Stimulated activated CD8-positive, alpha-beta memory T cell treated with anti-CD3 and anti-CD28 coated beads, Interleukin-7, amount 100 ng/mL, for 24 hours (primary cell): Measurements from ENCODE around the gene REXO1.

ENCODE experiments used
- DNase-seq: peaks from one replicate; pipeline ENCODE4 v3.0.0-alpha.2; 2020; ENCODE audit warnings: low read depth

Gene REXO1

DNA sequence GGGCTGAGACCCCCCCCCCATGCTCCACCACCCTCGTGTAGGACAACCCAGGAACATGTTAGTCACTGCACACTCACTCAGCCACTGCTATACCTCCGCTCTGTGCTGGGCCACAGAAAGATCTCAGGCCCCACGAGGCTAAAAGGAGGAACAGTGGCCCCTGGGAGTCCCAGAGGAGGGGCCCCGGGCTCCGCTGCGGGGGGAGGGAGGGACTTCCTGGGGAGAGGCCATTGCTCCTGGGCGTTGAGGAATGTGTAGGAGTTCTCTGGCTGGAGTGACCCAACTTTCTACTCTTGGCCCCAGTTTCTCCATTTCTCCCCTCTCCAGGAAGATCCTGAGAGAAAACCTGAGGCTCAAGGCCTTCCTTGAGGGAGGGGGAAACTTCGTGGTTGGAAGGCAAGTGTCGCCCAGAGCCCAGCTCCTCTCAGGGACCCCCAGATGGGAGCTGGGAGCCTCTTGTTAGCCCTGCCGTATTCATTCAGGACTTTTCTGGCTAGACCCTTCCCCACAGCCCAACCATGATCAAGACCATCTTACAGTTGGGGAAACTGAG is 81.4 kb downstream of the REXO1 start:
- DNase-seq, result no peak

GRCh38 chr19:1765904-1766799 is 82.1 kb downstream of the REXO1 start:
- no peak for DNase-seq
